ENCODE results near the gene FFAR1.

FFAR1 gene

GRCh38 chr19:35395382-35396199, 47.9 kb downstream of the FFAR1 start:
- TF ChIP-seq CTCF (IDR thresholded peaks at IDR 0.05): no peak

- no peak for TF ChIP-seq CTCF (IDR thresholded peaks at IDR 0.05)
Observed at GRCh38 chr19:35396240-35396885, 48.7 kb downstream of the FFAR1 start.

- no peak for TF ChIP-seq CTCF (IDR thresholded peaks at IDR 0.05)
Observed at GRCh38 chr19:35397064-35397463, 49.4 kb downstream of the FFAR1 start.
